ENCODE data around the gene UBE3B.

Gene UBE3B

DNA sequence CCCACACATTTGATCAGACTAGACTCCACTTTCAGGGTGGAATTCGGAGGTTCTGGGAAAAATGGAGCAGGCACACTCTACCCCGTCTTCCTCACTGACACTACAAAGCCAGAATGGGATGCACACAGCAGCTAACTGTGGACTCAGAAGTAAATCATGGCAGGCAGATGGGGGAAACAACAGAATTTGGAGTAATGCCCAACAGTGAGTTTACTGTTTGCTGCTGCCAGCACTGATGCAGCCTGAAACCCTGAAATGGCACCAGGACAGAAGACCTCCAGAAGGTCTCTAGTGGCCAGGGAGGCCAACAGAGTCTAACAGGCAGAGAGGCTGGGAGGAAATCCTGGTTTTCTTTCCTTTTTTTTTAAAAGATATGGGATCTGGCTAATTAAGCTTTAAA lies 24.9 kb upstream of the UBE3B start:
- no peak for ATAC-seq
- TF ChIP-seq RARB (CRISPR knock-in tag; IDR thresholded peaks at IDR 0.05): no peak
- no peak for TF ChIP-seq GLIS3 (CRISPR knock-in tag; IDR thresholded peaks at IDR 0.05)
- no peak for TF ChIP-seq ZNF565 (CRISPR knock-in tag; conservative IDR thresholded peaks at IDR 0.05; ENCODE audit: low read depth)

DNA sequence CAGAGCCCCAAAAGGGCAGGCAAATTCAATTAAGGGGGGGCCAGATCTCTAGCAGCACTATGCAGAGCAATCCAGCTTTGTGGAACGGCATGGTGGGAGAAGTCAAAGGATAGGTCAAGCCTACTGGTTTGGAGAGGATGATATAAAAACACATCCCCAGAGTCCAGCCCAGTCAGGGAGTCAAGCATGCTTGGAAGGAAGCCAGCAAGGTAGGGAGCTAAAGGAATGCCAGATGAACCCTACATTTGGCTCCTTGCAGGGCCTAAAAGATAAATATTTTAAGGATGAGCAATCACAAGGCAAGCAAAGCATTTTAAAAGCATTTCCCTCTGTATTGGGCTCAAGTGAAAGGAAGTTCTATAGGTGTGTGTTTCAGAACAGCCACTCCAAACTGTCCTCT lies 21.7 kb upstream of the UBE3B start:
- TF ChIP-seq TOX (CRISPR knock-in tag; IDR thresholded peaks at IDR 0.05; ENCODE audit: borderline replicate concordance) (no peak), TCF4 (CRISPR knock-in tag; IDR thresholded peaks at IDR 0.05; ENCODE audit: borderline replicate concordance) (no peak), ZNF70 (CRISPR knock-in tag; IDR thresholded peaks at IDR 0.05) (no peak), BACH2 (CRISPR knock-in tag; IDR thresholded peaks at IDR 0.05; ENCODE audit: borderline replicate concordance) (no peak), GLIS3 (CRISPR knock-in tag; IDR thresholded peaks at IDR 0.05) (no peak), ZNF565 (CRISPR knock-in tag; conservative IDR thresholded peaks at IDR 0.05; ENCODE audit: low read depth) (no peak), ISL1 (CRISPR knock-in tag; IDR thresholded peaks at IDR 0.05) (no peak), ZNF8 (CRISPR knock-in tag; IDR thresholded peaks at IDR 0.05) (no peak), CSDC2 (CRISPR knock-in tag; IDR thresholded peaks at IDR 0.05) (no peak), ESRRG (CRISPR knock-in tag; IDR thresholded peaks at IDR 0.05) (no peak), OSR1 (CRISPR knock-in tag; IDR thresholded peaks at IDR 0.05) (no peak), ZFP3 (CRISPR knock-in tag; IDR thresholded peaks at IDR 0.05) (no peak)
- TF ChIP-seq, protein P1, sequence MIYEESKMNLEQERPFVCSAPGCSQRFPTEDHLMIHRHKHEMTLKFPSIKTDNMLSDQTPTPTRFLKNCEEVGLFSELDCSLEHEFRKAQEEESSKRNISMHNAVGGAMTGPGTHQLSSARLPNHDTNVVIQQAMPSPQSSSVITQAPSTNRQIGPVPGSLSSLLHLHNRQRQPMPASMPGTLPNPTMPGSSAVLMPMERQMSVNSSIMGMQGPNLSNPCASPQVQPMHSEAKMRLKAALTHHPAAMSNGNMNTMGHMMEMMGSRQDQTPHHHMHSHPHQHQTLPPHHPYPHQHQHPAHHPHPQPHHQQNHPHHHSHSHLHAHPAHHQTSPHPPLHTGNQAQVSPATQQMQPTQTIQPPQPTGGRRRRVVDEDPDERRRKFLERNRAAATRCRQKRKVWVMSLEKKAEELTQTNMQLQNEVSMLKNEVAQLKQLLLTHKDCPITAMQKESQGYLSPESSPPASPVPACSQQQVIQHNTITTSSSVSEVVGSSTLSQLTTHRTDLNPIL (CRISPR knock-in tag; IDR thresholded peaks at IDR 0.05; ENCODE audit: low read depth): no peak
- TF ChIP-seq, protein P2, sequence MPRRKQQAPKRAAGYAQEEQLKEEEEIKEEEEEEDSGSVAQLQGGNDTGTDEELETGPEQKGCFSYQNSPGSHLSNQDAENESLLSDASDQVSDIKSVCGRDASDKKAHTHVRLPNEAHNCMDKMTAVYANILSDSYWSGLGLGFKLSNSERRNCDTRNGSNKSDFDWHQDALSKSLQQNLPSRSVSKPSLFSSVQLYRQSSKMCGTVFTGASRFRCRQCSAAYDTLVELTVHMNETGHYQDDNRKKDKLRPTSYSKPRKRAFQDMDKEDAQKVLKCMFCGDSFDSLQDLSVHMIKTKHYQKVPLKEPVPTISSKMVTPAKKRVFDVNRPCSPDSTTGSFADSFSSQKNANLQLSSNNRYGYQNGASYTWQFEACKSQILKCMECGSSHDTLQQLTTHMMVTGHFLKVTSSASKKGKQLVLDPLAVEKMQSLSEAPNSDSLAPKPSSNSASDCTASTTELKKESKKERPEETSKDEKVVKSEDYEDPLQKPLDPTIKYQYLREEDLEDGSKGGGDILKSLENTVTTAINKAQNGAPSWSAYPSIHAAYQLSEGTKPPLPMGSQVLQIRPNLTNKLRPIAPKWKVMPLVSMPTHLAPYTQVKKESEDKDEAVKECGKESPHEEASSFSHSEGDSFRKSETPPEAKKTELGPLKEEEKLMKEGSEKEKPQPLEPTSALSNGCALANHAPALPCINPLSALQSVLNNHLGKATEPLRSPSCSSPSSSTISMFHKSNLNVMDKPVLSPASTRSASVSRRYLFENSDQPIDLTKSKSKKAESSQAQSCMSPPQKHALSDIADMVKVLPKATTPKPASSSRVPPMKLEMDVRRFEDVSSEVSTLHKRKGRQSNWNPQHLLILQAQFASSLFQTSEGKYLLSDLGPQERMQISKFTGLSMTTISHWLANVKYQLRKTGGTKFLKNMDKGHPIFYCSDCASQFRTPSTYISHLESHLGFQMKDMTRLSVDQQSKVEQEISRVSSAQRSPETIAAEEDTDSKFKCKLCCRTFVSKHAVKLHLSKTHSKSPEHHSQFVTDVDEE (CRISPR knock-in tag; IDR thresholded peaks at IDR 0.05): no peak
- TF ChIP-seq, protein P3, sequence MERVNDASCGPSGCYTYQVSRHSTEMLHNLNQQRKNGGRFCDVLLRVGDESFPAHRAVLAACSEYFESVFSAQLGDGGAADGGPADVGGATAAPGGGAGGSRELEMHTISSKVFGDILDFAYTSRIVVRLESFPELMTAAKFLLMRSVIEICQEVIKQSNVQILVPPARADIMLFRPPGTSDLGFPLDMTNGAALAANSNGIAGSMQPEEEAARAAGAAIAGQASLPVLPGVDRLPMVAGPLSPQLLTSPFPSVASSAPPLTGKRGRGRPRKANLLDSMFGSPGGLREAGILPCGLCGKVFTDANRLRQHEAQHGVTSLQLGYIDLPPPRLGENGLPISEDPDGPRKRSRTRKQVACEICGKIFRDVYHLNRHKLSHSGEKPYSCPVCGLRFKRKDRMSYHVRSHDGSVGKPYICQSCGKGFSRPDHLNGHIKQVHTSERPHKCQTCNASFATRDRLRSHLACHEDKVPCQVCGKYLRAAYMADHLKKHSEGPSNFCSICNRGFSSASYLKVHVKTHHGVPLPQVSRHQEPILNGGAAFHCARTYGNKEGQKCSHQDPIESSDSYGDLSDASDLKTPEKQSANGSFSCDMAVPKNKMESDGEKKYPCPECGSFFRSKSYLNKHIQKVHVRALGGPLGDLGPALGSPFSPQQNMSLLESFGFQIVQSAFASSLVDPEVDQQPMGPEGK (CRISPR knock-in tag; IDR thresholded peaks at IDR 0.05; ENCODE audit: borderline replicate concordance): no peak
- ATAC-seq: no peak; the same call in 2 of the 3 replicates

DNA sequence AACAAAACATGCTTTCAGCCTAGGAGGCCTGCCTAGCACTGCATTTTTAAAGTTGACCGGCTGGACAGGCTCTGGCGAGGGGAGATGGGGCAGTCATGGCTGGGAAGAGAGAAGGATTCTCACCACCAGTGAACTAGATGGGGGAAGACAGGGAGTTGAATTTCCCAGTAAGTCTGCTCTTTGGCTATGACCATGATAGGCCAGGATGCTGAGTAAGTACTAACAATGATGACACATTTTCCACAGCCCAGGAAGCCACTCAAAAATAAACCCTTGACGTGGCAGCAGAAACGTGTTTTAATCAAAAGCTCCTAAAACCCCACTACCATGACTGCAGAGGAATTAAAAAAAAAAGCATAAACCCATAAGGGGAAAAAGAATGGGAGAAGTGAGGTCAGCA lies 19.3 kb upstream of the UBE3B start:
- no peak for ATAC-seq

More for the DNA sequence above, 19.3 kb upstream of the UBE3B start:
- TF ChIP-seq, protein P3 (CRISPR knock-in tag; IDR thresholded peaks at IDR 0.05; ENCODE audit: borderline replicate concordance): no peak
- TF ChIP-seq ZFP3 (CRISPR knock-in tag; IDR thresholded peaks at IDR 0.05) (no peak), ZC3H10 (CRISPR knock-in tag; IDR thresholded peaks at IDR 0.05) (no peak), BACH2 (CRISPR knock-in tag; IDR thresholded peaks at IDR 0.05; ENCODE audit: borderline replicate concordance) (no peak), GLIS3 (CRISPR knock-in tag; IDR thresholded peaks at IDR 0.05) (no peak), ZNF565 (CRISPR knock-in tag; conservative IDR thresholded peaks at IDR 0.05; ENCODE audit: low read depth) (no peak)
- TF ChIP-seq, protein P4, sequence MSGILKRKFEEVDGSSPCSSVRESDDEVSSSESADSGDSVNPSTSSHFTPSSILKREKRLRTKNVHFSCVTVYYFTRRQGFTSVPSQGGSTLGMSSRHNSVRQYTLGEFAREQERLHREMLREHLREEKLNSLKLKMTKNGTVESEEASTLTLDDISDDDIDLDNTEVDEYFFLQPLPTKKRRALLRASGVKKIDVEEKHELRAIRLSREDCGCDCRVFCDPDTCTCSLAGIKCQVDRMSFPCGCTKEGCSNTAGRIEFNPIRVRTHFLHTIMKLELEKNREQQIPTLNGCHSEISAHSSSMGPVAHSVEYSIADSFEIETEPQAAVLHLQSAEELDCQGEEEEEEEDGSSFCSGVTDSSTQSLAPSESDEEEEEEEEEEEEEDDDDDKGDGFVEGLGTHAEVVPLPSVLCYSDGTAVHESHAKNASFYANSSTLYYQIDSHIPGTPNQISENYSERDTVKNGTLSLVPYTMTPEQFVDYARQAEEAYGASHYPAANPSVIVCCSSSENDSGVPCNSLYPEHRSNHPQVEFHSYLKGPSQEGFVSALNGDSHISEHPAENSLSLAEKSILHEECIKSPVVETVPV (CRISPR knock-in tag; IDR thresholded peaks at IDR 0.05): no peak
- TF ChIP-seq, protein P1 (CRISPR knock-in tag; IDR thresholded peaks at IDR 0.05; ENCODE audit: low read depth): no peak

Measured in SK-N-SH treated with all-trans-retinoic acid at 6 μM for 48 hours (cell line).